ENCODE data around the gene RHBDD3. TPM values are rescaled to one million over a fixed set of nuclear protein-coding genes. Genes with fewer than 3 reads are reported as not detected.
"Not testable (repeated sequence)": the region's sequence is repeated elsewhere in the genome, so short reads cannot be mapped to it uniquely, and the experiment has no call there.

Gene RHBDD3
- total RNA-seq, 1 donor from 2014 or later = 65.1 TPM

GRCh38 chr22:29245626-29246385 lies 22.0 kb downstream of the RHBDD3 start:
- peaks cover 31% of the 10 kb centered on the region for H3K36me3 Mint-ChIP-seq (ENCODE audit: insufficient read depth)
- peaks cover 20% of the 10 kb centered on the region for H3K9me3 Mint-ChIP-seq (ENCODE audit: low read depth)
- no peak overlapping the region for H3K27ac Mint-ChIP-seq
- DNase-seq (ENCODE audit: low spot score, unreplicated experiment) = peak; percentile 64
- H3K27me3 Mint-ChIP-seq = no peaks in the 10 kb centered on the region
- H3K4me1 Mint-ChIP-seq (ENCODE audit: low read depth) = no peaks in the 10 kb centered on the region
- no peak overlapping the region for H3K4me3 Mint-ChIP-seq (ENCODE audit: low read depth)
- TF ChIP-seq CTCF (IDR thresholded peaks at IDR 0.05; ENCODE audit: unreplicated experiment) = peak; percentile 94

- Mint-ChIP-seq H3K27ac (no peak overlapping the region), H3K4me3 (ENCODE audit: low read depth) (no peak overlapping the region), H3K36me3 (ENCODE audit: insufficient read depth) (peaks cover 35% of the 10 kb centered on the region), H3K4me1 (ENCODE audit: low read depth) (no peaks in the 10 kb centered on the region), H3K27me3 (no peaks in the 10 kb centered on the region), H3K9me3 (ENCODE audit: low read depth) (peaks cover 22% of the 10 kb centered on the region)
- no peak for TF ChIP-seq CTCF (IDR thresholded peaks at IDR 0.05; ENCODE audit: unreplicated experiment)
- DNase-seq (ENCODE audit: low spot score, unreplicated experiment) = no peak
These were observed 22.8 kb downstream of the RHBDD3 start for GRCh38 chr22:29244785-29245625.

GRCh38 chr22:29243874-29244446 lies 23.8 kb downstream of the RHBDD3 start:
- Mint-ChIP-seq H3K36me3 (ENCODE audit: insufficient read depth) (peaks cover 40% of the 10 kb centered on the region), H3K27me3 (no peaks in the 10 kb centered on the region), H3K27ac (no peak overlapping the region), H3K9me3 (ENCODE audit: low read depth) (peaks cover 27% of the 10 kb centered on the region), H3K4me3 (ENCODE audit: low read depth) (no peak overlapping the region), H3K4me1 (ENCODE audit: low read depth) (no peaks in the 10 kb centered on the region)
- no peak for TF ChIP-seq CTCF (IDR thresholded peaks at IDR 0.05; ENCODE audit: unreplicated experiment)
- no peak for DNase-seq (ENCODE audit: low spot score, unreplicated experiment)

GRCh38 chr22:29240481-29240880 lies 27.3 kb downstream of the RHBDD3 start:
- H3K27ac Mint-ChIP-seq; DNase-seq (ENCODE audit: low spot score, unreplicated experiment); H3K4me1 Mint-ChIP-seq (ENCODE audit: low read depth); H3K27me3 Mint-ChIP-seq; H3K4me3 Mint-ChIP-seq (ENCODE audit: low read depth): not testable (repeated sequence)
- peaks cover 44% of the 10 kb centered on the region for H3K36me3 Mint-ChIP-seq (ENCODE audit: insufficient read depth)
- peaks cover 30% of the 10 kb centered on the region for H3K9me3 Mint-ChIP-seq (ENCODE audit: low read depth)

- DNase-seq (ENCODE audit: low spot score, unreplicated experiment) = no peak
- Mint-ChIP-seq H3K27me3 (peaks cover 3% of the 10 kb centered on the region), H3K9me3 (ENCODE audit: low read depth) (peaks cover 4% of the 10 kb centered on the region), H3K36me3 (ENCODE audit: insufficient read depth) (peaks cover 4% of the 10 kb centered on the region), H3K27ac (no peak overlapping the region), H3K4me3 (ENCODE audit: low read depth) (no peak overlapping the region), H3K4me1 (ENCODE audit: low read depth) (no peaks in the 10 kb centered on the region)
- TF ChIP-seq CTCF (IDR thresholded peaks at IDR 0.05; ENCODE audit: unreplicated experiment) = no peak
These were observed 34.4 kb downstream of the RHBDD3 start for GRCh38 chr22:29233277-29233877.

Data from progenitor cell of endocrine pancreas (in vitro differentiated cells).